SU-DHL-6 (cell line): ENCODE results near the gene MTPN.

Source experiments
- EZH2phosphoT487 ChIP-seq: fragments of 200-600 bp; sonication (generic), shearing (Covaris generic); conservative IDR thresholded peaks from 2 replicates; pipeline ENCODE4 v1.6.1; 2018; ENCODE audit warnings: mild to moderate bottlenecking, antibody characterized with exemption, low read length, moderate library complexity, mixed read lengths
- TF ChIP-seq, protein P1 (sequence below): fragments of 200-600 bp; sonication (generic); IDR thresholded peaks from one replicate; pipeline ENCODE4 v1.5.1; 2017; ENCODE audit warnings: antibody characterized with exemption, mild to moderate bottlenecking, low read length, moderate library complexity; ENCODE audit not compliant: insufficient read depth, poor library complexity, severe bottlenecking

DNA sequence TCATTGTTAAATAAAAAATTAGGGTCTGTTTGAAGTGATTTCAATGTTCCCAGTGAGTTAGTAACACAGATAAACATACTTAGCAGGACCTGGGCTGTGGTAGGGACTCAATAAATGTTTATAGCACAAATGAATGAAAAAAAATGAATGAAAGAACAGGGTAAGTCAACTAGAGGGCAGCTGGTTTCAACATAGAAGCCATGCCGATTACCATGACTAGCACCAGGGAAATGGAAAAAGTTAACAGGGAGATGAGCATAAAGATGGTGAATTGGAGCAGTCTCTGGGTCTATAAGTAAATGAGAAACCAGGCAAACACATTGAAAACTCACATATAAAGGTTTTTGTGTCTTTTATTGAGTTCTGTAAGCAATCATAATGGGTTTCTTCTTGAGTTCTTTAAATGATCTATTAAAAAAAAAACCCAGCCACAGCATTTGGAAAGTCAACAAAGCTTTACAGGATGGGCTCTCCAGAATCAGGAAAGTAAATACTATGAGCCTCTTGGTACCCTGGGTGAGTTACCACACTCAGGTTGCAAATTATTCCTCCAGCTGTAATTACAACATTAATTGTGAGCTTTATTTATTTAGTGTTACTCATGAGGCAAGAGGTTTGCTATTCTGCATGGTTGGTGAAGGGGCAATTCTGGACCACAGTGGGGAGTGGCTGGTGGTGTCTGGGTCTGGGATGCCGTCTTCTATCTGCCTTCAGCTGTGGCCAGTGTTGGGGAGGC lies 46.1 kb upstream of the MTPN start:
- TF ChIP-seq, protein P1, sequence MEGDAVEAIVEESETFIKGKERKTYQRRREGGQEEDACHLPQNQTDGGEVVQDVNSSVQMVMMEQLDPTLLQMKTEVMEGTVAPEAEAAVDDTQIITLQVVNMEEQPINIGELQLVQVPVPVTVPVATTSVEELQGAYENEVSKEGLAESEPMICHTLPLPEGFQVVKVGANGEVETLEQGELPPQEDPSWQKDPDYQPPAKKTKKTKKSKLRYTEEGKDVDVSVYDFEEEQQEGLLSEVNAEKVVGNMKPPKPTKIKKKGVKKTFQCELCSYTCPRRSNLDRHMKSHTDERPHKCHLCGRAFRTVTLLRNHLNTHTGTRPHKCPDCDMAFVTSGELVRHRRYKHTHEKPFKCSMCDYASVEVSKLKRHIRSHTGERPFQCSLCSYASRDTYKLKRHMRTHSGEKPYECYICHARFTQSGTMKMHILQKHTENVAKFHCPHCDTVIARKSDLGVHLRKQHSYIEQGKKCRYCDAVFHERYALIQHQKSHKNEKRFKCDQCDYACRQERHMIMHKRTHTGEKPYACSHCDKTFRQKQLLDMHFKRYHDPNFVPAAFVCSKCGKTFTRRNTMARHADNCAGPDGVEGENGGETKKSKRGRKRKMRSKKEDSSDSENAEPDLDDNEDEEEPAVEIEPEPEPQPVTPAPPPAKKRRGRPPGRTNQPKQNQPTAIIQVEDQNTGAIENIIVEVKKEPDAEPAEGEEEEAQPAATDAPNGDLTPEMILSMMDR, result no peak
- TF ChIP-seq EZH2phosphoT487, result no peak
